ENCODE results near the gene RTRAF.

RTRAF gene

DNA sequence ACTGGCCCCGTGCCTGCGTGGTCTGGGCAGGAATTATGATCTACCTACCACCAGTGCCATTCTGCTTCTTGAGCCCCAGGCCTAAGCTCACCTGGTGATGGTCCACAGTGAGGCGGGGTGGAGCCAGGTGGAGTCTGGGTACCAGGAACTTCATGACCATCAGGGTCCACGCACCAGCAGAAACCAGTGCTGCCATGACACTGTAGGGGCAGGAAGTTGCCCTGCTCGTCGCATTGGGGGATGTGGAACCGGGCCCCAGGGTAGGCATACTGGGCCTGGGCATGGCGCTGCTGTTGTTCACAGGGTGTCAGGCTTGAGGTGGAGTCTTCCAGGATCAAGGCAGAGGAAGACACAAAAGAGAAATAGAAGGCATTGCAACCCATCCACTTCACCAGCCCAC is 29.6 kb downstream of the RTRAF start:
- no peak for DNase-seq (ENCODE audit: extremely low read depth, low read depth)
- no peak for TF ChIP-seq CTCF (IDR thresholded peaks at IDR 0.05; ENCODE audit: low read depth, low read length)

GRCh38 chr14:52020161-52020714 is 30.9 kb downstream of the RTRAF start:
- no peak for DNase-seq (ENCODE audit: extremely low read depth, low read depth)
- TF ChIP-seq CTCF (IDR thresholded peaks at IDR 0.05; ENCODE audit: low read depth, low read length) = no peak

DNA sequence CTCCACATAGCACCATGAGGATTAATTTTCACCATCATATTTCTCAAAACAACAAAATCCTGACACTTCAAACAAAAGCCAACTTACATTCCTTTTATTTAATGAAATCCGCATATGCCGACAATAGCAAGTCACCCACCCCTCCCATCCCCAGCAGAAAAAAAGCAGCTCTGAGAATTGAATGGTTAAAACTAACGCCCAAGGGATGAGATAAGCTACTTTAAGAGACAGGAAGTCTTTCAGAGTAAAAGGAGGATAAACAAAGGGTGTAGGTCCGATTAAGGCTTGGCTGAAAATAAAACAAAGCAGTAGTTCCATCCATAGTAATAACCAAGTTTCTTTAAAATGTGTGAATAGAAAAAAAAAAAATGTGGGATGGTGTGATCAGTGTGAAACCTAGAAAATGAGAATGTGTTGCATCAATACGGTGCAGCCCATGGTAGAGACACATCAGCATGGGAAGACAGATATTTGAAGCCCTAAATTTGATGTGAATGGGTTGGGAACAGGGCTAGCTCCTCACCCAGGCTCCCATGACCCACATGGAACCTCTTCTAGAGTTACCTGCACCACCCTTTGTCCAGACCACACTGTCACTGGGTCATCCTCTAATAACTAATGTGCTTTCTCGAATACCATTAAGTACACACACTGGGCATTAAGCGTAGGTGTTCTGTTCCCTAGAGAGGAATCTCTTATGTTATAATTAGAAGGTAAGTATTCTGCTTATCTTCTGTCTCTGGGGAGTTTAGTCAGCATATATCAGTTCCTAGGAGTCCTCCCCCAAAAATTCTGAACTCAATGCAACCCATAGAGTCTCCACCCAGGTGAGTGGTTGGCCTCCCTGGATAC is 31.7 kb downstream of the RTRAF start:
- DNase-seq (ENCODE audit: extremely low read depth, low read depth) = no peak
- TF ChIP-seq CTCF (IDR thresholded peaks at IDR 0.05; ENCODE audit: low read depth, low read length) = no peak

DNA sequence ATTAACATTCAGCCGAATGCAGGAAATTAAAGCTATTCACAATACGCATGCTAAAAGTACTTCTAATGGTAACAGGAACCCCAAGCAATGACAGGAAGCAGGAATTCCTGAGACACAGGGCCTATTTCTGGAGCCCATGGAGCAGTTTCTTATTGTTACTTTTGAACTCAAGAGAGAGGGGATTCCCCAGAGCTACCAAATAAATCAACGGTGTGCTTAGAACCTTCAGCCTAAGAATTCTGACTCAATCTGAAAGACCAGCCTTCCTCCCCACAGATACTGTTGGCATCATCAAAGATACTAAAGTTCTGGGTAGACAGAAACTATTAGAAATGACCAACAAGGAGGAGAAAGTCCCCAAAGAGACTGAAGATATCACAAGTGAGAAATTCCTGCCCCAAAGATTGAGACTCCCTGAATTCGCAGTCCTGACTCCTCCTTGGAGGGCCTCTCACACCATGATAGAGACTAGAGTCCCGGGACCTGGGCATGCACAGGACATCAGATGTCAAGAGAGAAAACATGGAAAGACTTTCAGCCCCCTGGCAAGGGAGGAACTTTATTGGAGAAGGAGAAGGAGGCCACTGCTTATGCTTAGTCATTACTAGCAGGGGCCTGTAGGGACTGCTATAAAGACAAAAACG is 32.7 kb downstream of the RTRAF start:
- no peak for DNase-seq (ENCODE audit: extremely low read depth, low read depth)

GRCh38 chr14:52023518-52023917 is 34.2 kb downstream of the RTRAF start:
- TF ChIP-seq CTCF (IDR thresholded peaks at IDR 0.05; ENCODE audit: low read depth, low read length) = no peak
- DNase-seq (ENCODE audit: extremely low read depth, low read depth) = peak; percentile 47

More for the DNA sequence above, 32.7 kb downstream of the RTRAF start:
- TF ChIP-seq CTCF (IDR thresholded peaks at IDR 0.05; ENCODE audit: low read depth, low read length) = no peak

GRCh38 chr14:52025310-52025709 is 36.0 kb downstream of the RTRAF start:
- no peak for TF ChIP-seq CTCF (IDR thresholded peaks at IDR 0.05; ENCODE audit: low read depth, low read length)
- peak; percentile 70 for DNase-seq (ENCODE audit: extremely low read depth, low read depth)
